Measurements from ENCODE around the gene SLC27A2.
A peak's percentile ranks its signal among the peaks of the same experiment; 100 is the strongest.
"Not testable (repeated sequence)": the region's sequence is repeated elsewhere in the genome, so short reads cannot be mapped to it uniquely, and the experiment has no call there.

Gene SLC27A2

GRCh38 chr15:50163719-50164410 is 18.1 kb upstream of the SLC27A2 start:
- no peak for DNase-seq (ENCODE audit: low spot score)

DNA sequence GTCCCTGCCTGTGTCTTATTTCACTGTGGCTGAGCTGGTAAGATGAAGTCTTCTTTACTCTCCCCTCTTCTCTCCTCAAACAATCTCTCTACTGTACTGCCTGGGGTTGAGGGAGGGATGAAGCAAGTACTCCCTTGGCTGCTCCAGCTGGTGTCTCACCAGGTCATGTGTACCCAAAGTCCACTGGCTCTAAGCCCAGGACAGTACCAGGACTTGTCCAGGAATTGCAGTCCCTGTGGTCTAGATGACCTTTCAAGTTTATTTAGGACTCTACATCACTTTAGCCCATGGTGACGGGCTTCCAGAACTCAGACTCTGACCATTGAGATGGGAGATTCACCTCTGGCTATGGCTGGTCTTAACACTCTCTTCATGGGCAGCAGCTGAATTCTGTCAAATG is 17.5 kb upstream of the SLC27A2 start:
- DNase-seq (ENCODE audit: low spot score), result no peak

GRCh38 chr15:50166216-50166615 is 15.8 kb upstream of the SLC27A2 start:
- peak; percentile 64 for DNase-seq (ENCODE audit: low spot score)

GRCh38 chr15:50167110-50167509 is 14.9 kb upstream of the SLC27A2 start:
- DNase-seq (ENCODE audit: low spot score), result no peak

DNA sequence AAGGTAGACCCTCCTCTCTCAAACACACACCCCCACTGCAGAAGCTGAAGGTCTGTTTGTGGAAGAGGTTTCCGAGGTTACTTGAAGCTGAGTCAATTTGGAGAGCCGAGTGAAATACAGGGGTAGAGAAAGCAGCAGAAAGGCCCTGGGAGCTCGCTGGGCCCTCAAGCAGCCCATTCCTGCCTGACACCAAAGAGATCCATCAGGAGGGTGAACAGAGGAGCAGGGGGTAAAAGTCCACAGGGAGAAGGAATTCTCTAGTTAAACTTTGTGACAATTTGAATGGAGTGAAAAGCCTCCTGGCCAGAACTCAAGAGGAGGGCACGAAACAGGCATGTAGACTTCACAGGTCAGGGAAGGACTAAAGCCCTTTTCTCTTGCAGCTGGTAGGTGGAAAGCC is 13.6 kb upstream of the SLC27A2 start:
- no peak for DNase-seq (ENCODE audit: low spot score)

DNA sequence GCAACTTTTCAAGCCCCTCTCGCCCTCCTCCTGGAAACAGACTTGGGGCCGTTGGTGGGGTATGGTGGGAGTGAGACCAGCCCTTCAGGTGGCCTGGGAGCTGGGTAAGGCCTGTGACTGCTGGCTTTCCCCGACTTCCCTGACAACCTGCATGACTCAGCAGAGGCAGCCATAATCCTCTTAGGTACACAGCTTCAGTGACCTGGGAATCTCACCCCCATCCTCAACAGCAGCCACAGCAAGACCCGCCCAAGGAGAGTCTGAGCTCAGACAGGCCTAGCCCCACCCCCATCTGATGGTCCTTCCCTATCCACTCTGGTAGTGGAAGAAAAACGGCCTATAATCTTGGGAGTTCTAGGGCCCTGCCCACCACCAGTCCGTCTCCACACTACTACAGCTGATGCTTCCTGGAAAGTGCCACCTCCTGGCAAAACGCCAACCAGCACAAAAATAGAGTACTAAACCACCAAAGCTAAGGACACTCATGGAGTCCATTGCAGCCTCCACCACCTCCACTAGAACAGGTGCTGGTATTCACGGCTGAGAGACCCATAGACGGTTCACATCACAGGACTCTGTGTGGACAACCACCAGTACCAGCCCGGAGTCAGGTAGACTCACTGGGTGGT is 13.1 kb upstream of the SLC27A2 start:
- no peak for DNase-seq (ENCODE audit: low spot score)

- not testable (repeated sequence) for DNase-seq (ENCODE audit: low spot score)
Observed at GRCh38 chr15:50172360-50172895, 9.6 kb upstream of the SLC27A2 start.

- no peak for DNase-seq (ENCODE audit: low spot score)
Observed at GRCh38 chr15:50176869-50177268, 5.1 kb upstream of the SLC27A2 start.

DNA sequence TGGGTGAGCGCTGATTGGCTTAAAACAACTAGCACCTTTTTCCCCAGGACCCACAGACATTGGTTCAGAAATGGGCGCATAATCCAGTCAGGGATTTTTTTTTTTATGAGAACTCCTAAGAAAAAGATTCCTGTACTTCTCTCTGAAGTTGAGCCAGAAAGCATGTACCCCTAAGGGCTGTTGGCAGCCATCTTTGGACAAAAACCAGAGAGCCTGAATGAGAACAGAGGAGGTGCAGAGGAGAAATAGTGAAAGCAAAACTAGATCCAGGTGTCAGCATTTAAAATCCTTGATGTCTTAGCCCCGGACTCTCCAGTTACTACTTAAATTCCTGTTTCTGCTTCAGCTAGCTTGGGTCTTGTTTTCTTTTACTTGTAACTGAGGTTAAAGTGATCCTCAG is 1.9 kb upstream of the SLC27A2 start:
- no peak for DNase-seq (ENCODE audit: low spot score)

GRCh38 chr15:50180582-50180981 is 1.4 kb upstream of the SLC27A2 start:
- DNase-seq (ENCODE audit: low spot score), result no peak

DNA sequence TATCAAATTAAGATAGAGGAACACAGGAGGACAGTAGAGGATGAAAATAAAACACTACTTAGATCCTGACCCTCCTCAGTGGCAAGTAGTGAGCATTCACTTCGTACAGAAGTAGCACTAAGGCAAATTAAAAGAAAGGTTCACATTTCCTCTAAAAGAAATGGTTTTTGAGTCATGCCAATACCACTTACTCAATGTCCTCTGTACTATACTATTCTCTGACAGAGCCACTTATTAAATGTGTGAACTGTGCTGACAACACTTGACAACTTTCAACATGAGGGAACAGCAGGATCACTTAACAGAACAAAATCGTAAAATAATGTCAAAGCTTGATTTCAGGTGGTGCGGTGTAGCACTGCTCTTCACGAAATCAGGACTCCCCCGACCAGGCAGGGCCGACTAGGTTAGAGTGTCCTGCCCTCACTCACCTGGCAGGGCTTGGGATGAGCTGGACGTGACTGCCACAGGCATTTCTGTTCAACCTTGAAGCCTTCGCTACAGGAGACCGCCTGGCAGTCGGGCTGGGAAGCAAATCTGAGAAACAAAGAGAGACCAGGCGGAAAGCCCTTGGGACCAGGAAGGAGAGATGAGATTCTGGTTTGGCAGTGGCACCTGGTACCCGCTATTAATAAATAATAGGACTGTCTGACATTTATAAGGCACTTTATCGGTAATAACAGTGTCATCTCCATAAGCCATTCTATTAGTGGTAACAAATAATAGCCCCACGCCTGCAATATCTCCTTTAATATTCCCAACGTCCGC is 611 bp upstream of the SLC27A2 start:
- DNase-seq (ENCODE audit: low spot score), result no peak

GRCh38 chr15:50182219-50183013 is 420 bp downstream of the SLC27A2 start:
- no peak for DNase-seq (ENCODE audit: low spot score)

- no peak for DNase-seq (ENCODE audit: low spot score)
Observed at GRCh38 chr15:50183112-50183794, 1.3 kb downstream of the SLC27A2 start.

- DNase-seq (ENCODE audit: low spot score), result no peak
Observed at GRCh38 chr15:50184863-50185504, 3.0 kb downstream of the SLC27A2 start.

DNA sequence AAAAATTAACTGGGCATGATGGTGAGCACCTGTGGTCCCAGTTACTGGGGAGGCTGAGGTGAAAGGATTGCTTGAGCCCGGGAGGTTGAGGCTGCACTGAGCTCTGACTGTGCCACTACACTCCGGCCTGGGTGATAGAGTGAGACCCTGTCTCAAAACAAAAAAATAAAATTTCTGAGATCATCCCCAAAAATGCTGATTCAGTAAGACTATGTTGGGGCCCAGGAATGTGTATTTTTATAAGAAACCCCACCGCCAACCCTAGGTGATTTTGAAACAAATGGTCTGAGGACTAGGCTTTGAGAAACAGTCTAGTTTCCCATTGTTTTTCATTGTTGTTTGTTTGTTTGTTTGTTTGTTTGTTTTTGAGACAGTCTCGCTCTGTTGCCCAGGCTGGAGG is 4.1 kb downstream of the SLC27A2 start:
- no peak for DNase-seq (ENCODE audit: low spot score)

DNA sequence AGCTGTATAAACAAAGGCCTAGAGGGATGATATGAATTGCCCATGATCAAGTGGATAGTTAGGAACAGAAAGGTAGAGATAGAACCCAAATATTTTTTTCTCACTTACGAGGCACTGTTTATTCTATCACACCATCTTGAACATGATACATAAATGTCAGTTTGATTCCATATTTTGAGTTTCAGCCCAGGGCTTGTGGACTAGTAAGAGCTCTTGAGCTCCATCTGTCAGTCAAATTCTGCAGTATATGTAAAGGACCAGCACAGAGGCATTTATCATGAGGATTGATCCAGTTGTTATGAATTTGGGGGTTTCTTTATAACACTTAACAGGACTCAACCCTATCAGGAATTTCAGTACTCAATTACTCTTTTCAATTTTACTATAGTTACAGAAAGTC is 4.8 kb downstream of the SLC27A2 start:
- no peak for DNase-seq (ENCODE audit: low spot score)

DNA sequence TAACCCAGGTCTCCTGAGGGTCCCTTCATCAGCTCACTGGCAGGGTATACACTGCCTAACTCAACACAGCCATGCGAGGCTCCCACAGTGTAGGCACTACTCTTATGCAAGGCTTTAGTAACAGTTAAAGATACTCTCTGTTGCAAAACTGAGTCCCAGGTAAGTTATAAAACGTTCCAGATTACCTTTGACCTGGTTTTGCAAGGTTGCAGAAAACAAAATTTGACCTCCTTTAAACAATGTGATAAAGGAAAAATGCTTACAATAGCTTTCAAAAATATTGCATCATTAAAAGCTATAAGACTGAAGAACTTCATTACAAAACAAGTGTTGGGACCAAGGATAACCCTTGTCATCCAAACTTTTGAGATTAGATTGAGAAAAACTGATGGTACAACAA is 5.5 kb downstream of the SLC27A2 start:
- DNase-seq (ENCODE audit: low spot score), result no peak

GRCh38 chr15:50187997-50188396 is 6.0 kb downstream of the SLC27A2 start:
- no peak for DNase-seq (ENCODE audit: low spot score)

DNA sequence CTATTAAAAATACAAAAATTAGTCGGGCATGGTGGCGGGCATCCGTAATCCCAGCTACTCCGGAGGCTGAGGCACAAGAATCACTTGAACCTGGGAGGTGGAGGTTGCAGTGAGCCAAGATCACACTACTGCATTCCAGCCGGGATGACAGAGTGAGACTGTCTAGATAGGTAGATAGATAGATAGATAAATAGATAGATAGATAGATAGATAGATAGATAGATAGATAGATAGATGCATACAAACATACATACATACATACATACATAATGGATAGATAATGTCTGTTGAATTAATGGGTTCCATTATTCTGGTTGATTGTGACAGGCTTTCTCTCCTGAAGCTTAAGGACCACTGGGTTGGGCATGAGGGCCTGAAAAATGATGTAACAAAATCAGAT is 6.8 kb downstream of the SLC27A2 start:
- DNase-seq (ENCODE audit: low spot score), result not testable (repeated sequence)

GRCh38 chr15:50189633-50190032 is 7.6 kb downstream of the SLC27A2 start:
- DNase-seq (ENCODE audit: low spot score), result no peak

DNA sequence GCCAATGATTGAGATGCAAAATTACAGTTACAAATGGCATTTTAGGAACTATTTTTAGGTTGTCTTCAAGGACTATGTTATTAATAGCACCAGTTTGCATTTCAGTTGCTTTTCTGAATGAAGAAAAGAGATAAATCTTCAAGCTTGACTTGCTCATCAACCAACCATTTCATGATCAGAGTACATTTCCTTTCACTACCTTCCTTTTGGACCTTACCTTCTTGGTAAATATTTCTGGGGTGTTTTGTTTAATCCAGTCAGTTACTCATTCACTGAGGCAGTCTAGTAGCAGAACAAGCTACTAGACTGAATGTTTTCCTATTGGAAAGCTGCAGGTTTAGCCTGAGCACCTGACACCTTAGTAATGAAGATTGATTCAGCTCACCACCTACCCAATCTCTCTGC is 8.2 kb downstream of the SLC27A2 start:
- no peak for DNase-seq (ENCODE audit: low spot score)

Measured in hepatic stellate cell (primary cell).